ENCODE measurements around the gene CFAP100.

CFAP100 gene

DNA sequence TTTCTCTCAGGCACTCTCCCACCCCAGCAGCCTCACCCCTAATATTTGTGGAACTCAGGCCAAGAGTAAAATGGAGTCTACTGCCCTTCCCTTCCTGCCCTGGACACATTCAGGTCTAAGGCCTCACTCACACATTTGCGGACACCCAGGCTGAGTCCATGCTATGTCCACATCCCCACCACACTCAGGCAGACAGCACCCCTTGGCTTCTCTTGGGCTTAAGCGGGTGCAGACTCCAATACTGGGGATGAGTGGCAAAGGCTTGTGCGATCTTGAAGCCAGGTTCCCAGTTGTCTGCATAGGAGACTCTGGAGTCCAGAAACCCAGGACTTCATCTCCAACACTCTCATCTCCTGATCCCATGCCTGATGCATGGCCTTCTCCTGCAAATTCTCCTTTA, 17.5 kb upstream of the CFAP100 start:
- no peak for DNase-seq

DNA sequence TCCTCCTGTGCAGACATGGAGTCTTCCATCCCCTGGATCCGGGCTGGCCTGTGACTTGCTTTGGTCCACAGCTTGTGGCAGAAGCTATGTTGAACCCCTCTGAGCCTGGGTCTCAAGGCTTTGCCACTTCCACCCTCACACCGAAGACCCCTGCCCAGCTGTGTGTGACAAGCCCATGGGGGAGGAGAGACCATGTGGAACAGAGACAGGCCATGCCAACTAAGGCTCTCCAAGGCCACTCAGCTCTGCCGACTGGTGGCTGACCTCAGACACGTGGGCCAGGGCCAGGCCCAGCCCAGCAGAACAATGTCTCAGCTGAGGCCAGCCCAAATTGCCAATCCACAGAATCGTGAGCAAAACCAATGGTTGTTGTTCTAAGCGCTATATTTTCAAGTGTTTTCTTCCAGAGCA, 16.4 kb upstream of the CFAP100 start:
- DNase-seq: no peak

DNA sequence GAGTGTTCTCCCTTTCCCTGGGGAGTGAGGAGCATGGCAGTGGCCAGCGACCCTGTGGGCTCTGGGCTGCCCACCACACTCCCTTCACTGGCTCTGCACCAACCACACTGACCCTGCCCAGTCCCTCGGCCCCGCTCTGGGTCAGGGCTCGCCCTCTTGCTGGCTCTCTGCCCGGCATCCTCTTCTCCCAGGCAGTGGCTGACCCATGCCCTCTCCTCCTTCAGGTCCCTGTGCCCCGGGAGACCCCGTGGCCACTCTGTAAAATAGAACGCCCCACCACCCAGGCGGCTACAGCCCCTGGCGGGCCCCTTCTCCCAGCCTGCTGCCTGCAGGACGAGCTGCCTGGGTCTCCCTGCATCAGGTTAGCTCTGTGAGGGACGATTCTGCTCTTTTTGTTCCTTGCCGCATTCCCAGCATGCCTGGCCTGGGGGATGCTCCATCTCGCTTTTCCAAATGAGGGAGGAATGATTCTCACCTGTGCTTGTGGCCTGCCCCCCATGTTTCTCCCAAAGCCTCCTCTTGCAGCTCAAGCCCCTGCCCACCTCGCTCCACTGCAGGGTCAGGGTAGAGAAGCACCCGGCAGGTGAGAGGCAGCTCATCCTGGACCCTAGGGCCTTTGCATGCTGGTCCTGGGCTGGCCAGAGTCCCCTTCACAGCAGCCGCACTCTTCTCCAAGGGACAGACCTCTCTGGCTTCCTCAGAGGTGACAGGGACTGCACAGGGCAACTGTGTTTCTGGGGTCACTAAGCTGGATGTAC, 14.5 kb upstream of the CFAP100 start:
- no peak for DNase-seq

DNA sequence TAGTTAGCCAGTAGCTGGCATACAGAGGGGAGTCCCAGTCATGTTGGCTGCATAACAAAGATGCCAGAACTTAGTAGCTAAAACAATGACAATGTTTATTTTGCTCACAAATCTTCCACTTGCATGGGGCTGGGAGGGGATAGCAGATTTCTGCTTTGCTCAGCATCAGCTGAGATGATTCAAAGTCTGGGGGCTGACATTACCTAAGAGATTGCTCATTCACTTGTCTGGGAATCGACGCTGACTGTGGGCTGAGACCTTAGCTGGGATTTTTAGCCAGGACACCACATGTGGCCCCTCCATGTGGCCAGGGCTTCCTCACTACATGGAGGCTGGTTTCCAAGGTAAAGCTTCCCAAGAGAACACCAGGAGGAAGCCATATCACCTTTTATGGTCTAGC, 12.7 kb upstream of the CFAP100 start:
- no peak for DNase-seq

DNA sequence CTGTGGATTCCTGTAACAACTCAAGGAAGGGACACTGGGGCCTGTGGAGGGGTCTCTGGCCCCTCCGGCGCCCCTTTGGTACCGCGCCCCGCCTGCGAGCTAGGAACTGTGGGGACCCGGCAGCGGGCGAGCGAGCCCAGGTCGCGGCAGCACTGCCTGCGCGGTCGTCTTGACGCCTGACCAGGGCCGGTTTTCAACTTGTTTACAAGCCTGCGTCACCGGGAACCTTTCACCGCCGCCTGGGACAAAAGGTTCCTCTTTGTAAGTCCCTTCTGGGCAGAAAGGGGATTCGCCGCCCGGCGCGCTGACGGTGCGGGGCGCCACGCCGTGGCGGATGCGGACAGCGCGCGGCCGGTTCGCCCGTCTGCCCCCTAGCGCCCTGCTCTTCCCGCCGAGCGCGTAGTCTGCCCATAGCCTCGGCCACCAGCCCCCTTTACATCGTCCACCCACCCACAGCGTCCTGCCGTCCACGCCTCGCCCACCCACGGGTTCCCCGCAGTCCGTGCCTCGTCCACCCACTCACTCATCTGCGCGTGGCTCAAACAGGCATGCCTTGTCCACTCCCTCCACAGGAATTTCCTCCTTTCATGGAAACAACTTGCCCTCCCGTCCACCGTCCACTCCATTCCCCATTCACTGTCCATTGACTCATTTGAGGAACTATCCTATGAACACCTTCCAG, 5.5 kb upstream of the CFAP100 start:
- peak; percentile 30 to 64 for DNase-seq

DNA sequence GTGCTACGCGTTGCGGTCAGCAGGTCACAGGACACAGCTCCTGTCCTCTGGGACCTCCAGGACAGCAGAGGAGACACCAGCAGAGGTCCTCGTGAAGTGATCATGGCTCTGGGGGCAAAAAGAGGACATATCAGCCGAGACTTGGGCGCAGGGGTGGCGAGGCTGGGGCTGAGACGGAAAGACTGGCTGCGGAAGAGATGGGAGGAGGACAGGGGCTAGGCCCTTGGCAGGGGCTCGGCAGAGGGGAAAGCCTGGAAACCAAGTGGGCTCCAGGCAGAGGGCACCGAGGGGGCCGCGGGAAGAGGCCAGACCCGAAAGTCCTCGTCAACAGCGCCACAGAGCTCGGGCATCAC, 4.9 kb upstream of the CFAP100 start:
- no peak for DNase-seq

DNA sequence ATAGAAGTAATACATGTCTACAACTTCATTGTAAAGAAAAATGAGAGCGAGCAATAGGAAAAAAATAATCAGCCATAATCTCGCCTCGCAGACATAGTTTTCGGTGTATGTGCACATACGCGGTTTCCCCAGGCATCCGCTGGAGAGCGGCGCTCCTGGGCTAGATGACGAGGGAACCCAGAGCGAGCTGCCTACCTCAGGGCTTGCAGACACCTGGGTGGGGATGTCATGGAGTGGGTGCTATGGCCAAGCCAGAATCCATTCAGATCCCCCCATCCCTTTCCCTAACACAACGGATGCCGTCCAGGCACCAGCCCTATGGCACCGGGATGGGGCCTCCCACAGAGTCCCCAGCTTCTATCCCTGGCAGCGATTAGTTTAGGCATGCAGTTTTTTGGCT, 4.5 kb upstream of the CFAP100 start:
- DNase-seq: no peak

DNA sequence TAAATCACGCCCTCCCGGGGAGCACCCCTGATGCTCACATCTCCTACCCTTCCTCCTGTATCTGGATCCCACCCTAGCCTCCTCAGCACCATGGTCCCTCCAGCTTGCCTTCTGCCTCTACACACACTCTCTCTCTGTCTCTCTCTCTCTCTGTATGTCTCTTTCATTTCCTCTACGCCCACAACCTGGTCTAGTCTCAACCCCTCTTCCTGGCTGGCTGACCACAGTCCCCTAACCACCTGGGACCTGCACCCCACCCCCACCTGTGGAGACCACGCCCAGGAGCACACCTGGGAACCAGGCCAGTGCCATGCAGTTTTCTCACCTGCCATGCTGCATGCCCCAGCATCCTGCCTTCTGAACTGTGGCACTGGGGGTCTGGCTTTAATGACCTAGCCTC, 4.0 kb upstream of the CFAP100 start:
- DNase-seq: no peak

DNA sequence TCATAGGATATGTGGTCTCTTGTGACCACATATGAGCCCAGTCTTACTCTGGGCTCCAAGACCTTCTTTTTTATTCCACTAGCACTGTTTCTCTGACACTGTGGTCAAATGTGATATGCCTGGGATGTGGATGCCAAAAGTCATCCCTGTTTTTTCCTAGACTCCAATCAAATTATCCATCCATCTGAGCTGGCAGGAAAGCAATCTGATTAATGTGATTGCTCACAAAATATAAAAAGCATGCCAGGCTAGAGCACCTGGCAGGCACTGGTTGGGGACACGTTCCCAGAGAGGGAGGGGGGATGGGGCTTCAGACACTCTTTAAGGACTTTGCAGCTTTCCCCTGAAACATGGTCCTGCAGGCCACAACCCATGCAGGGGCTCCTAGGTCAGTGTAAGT, 3.1 kb upstream of the CFAP100 start:
- DNase-seq: no peak

DNA sequence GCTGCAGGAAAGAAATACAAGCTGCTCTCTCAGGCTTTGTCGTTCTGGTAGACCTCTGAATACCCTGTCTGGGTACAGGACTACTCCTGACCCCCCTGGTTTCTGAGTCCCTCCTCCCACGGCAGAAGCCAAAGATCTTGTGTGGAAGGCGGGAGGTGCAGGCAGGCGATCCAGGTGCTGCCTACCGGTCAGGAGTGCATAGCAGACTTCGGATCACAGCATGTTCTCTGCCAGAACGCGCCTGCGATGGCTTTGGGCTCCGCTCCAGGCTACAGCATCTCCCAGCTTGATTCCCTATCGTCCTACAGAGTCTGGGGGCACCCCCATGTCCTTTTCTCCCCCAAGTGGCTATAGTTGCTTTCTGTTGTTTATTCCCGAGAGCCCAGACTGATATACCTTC, 2.5 kb upstream of the CFAP100 start:
- DNase-seq: no peak

DNA sequence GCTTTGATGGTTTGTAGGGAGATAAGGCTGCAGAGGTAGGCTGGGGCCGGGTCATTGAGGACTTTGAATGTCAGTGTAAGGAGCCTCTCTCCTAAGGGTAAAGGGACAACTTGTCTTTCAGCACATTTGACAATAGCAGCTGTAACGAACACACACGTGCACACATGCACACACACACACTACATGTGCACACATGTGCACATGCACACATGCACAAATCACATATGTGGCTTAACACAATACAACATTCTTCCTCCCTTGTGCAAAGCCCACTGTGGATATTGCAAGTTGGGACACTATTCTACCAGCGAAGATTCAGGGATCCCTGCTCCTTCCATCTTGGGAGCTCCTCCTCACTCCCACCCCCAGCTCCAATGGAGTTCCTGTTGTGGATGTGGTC, 1.1 kb upstream of the CFAP100 start:
- no peak for DNase-seq

DNA sequence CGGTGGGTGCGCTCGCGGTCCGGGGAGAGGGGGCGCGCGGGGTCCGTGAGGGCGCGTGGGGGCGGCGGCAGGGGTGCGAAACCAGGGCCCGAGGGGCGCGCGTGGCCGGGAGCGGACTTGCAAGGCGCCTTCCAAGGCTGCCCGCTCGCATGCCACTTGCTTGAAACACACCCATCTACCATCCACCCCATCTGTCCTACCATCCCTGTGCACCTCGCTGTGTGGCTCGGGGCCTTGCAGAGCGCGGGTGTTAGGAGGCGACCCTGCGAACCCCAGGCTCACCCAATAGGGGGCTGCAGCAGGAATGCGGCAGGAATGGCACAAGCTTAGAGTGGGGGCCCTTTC, 240 bp downstream of the CFAP100 start:
- DNase-seq: no peak

DNA sequence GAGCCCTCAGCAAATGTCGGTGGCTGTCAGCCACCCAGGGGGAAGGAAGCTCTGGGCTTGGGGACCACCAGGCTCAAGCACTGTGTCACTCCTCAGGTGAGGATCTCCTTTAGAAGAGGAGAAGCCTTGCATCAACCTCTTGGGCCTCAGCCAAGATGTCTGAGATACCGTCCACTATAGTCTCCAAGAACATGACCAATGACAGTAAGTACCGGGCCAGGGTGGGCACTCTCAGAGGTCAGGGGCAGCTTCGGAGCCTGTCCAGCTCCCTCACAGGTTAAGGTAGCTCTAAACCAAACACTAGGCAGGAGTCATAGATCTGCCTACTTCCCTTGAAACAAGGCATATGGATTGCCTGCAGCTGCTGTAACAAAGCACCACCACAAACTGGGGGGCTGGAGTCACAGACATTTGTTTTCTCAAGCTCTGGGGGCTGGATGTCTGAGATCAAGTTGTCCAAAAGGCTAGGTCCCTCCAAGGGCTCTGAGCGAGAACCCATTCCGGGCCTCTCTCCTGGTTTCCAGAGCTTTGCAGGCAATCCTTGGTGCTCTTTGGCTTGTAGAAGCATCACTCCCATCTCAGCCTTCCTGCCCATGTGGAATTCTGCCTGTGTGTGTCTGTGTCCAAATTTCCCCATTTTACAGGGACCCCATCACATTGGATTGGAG, 1.3 kb downstream of the CFAP100 start:
- no peak for DNase-seq

DNA sequence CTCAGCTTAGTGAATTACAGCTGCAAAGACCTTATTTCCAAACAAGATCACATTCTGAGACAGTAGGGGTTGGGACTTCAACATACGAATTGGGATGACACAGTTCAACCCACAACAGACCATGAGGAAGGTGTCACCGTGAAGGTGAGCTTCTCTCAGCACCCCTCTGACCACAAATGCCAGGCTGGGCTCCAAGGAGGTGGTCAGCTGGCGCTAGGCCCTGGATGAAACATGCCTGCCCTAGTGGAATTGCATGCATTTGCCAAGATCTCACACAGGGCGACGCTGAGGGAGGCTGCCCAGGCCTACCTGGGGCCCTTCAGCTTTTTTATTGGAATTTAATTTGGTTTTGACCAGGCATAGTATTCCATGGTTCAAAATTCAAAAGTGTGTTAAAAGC, 1.8 kb downstream of the CFAP100 start:
- no peak for DNase-seq

DNA sequence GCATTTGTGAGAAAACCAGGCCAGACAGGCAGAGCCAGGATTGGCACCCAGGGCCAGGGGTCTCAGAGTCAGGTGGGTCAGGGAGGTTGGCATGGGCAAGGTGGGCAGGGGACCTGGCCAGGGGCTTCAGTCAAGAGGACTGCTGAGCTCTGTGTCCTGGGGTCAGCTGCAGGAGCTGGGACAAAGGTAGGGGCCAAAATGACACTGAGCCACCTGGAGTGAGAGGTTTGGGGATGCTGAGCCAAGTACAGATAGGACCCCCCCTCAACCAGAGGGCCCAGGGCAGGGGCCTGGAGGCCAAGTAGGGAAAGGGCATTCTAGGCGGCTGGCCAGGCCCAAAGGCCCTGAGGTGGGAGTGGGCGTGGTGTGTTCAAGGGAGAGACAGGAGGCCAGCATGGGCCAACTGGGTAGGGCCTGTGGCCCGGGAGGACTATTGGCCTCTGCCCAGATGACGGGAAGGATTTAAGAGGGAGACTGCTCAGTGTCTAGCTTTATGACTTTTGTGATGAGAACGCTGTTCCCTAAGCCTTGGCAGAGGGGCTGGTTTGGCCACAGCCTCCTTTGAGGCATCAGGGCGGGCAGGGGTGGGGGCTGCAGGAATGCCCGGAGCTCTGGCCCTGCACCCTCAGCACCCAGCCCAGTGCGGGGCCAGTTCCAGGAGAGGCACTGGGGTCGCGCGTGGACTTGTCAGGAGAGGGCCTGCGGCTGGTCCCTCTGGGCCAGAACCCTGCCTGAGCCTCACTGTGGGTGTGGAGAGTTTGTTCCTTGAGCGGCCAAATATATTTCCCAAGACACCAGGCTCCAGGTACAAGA, 3.1 kb downstream of the CFAP100 start:
- no peak for DNase-seq

DNA sequence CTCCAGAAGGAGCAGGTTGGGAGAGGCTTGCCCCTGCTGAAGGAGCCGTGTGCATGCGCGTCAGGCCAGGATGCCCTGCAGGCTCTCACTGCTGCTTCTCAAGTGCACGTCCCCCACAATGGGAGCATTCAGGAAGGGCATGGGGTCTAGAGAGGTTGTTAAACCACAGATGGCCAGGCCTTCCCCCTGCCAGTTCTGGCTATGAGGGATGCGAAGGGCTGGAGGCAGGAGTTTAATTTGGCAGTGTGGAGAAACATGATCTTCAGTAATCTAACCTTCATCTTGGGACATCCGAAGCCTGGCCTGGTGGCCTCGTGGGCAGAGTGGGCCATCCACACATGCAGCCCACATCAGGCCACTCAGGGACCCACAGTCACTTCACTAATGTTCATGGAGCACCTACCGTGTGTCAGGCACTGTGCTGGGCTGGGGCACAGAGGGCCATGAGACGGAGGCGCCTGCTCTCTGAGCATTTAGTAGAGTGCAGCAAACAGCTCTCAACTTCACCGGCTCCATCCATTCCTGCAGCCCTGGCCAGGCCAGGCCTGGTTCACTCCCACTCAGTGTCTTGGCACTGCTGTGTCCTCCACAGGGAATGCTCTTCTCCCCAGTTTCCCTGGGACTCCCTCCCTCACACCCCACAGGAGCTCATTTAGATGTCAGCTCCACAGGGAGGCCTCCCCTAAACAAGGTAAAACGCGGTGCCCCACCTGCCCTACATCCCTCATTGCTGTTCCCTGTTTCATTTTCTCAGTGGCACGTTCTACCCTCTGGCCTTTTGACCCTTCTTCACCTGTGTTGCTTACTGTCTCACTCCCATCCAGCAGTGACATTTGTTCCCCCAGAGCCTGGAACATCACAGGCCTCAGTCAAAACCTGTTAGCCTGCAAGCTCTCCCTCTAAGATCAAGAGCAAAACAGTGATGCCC, 4.0 kb downstream of the CFAP100 start:
- DNase-seq: no peak

DNA sequence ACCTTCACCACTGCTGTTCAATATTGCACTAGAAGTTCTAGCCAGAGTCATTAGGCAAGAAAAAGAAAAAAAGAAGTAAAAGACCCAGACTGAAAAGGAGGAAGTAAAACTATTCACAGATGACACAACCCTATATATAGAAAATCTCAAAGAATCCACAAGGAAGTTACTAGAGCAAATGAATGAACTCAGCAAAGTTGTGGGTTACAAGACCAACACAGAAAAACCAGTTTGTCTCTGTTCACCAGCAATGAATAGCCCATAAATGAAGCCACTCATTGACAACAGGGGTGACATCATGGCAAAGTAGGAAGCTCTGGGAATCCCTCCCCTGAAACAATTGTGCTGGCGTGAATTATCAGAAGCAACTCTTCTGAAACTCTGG, 4.6 kb downstream of the CFAP100 start:
- no peak for DNase-seq

DNA sequence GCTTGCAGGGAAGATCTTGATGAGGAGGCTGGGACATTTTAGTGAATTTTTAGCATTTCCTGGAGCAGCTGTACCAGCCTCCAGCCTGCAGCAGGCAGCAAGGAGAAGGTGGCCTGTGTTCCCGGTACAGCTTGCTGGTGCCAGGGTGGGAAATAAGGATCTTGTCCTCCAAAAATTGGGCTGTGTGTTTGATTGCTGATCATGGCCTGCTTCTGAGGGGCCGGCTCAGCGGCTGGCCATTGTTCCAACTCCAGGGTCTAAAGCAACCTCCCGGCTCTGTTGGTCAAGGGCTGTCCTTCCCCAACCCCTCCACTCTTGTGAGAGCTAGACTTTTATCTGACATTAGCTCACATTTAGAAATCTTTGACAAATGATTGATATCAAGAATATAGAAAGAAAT, 5.0 kb downstream of the CFAP100 start:
- DNase-seq: no peak

DNA sequence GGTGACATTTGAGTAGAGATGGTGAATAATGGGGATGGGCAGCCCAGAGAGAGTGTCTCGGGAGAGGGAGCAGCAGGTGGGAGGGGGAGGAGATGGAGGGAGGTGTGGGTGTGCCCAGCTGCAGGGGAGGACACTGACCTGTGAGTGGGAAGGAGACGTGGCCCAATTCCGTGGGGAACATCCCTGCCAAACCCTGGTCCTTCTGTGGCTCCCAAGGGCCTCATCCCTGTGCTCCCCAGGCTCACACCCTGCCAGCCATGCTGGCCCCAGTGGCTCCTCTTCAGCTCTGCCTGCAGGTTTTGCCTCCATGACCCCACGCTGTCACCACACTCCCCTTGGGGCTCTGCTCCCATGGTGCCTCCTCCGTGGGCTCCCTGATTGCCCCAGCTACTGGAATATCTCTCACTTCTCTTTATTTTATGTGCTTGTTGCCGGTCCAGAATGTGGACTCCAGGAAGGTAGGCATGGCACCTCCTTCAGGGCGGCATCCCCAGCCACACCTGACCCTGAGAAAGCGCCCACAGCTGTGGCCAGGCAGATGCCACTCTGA, 7.0 kb downstream of the CFAP100 start:
- no peak for DNase-seq

DNA sequence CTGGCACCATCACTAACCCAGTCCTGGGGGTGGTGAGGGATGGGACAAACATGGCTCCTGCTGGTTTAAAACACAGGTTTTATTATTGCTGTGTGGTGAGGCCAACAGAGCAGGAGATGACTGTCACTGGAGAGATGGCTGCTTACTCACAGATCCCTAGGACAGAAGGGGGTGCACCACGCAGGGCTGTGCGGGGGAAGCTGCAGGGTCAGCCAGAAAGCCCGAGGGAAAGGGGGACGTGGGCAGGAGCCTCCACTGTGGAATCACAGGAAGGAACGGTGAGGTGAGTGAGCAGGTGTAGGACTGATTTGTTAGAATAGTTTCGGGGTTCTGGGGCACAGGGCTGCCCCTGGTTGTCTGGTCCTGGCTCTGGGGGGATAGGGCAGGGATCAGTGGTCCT, 7.5 kb downstream of the CFAP100 start:
- no peak for DNase-seq

DNA sequence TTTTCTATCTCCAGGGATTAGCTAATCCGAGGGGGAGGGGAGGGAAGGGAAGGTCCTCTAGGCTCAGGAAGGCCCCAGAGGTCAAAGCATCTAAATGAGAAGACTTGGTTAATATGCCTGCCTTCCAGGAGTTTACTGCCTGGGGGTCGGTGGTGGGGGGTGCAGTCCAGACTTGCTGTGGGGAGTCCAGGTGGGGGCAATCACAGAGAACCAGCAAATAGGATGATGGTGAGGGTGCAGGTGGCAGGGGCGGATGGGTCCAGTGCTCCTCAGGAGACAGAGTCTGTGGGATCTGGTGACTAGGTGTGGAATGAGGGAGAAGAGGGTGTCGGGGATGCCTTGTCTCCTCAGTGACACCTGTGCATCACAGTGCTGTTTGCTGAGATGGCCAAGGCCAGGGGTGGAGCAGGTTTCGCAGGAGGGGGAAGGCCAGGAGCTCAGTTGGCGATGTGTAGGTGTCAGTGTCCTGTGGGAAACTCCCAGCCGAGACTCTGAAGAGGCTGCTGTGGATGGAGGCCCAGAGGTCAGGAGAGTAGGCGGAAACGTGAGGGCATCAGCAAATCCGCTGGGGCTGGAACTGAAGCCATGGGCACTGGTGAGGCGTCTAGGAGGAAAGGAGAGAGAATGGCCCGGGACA, 8.1 kb downstream of the CFAP100 start:
- no peak for DNase-seq

All from stimulated activated CD4-positive, alpha-beta T cell treated with anti-CD3 and anti-CD28 coated beads, Interleukin-2, amount 100 ng/mL, for 24 hours (primary cell).